DMS53 (cell line): Measurements from ENCODE around the gene IL18.
A peak's percentile ranks its signal among the peaks of the same experiment; 100 is the strongest.
"Not testable (repeated sequence)": the region's sequence is repeated elsewhere in the genome, so short reads cannot be mapped to it uniquely, and the experiment has no call there.

Experiments
- DNase-seq: peaks from one replicate; lab custom pipeline; 2025; lab: John Stamatoyannopoulos, UW

Gene IL18

GRCh38 chr11:112115386-112115785 is 48.5 kb downstream of the IL18 start:
- no peak for DNase-seq

- no peak for DNase-seq
Measured at GRCh38 chr11:112114460-112114859, 49.4 kb downstream of the IL18 start.

DNA sequence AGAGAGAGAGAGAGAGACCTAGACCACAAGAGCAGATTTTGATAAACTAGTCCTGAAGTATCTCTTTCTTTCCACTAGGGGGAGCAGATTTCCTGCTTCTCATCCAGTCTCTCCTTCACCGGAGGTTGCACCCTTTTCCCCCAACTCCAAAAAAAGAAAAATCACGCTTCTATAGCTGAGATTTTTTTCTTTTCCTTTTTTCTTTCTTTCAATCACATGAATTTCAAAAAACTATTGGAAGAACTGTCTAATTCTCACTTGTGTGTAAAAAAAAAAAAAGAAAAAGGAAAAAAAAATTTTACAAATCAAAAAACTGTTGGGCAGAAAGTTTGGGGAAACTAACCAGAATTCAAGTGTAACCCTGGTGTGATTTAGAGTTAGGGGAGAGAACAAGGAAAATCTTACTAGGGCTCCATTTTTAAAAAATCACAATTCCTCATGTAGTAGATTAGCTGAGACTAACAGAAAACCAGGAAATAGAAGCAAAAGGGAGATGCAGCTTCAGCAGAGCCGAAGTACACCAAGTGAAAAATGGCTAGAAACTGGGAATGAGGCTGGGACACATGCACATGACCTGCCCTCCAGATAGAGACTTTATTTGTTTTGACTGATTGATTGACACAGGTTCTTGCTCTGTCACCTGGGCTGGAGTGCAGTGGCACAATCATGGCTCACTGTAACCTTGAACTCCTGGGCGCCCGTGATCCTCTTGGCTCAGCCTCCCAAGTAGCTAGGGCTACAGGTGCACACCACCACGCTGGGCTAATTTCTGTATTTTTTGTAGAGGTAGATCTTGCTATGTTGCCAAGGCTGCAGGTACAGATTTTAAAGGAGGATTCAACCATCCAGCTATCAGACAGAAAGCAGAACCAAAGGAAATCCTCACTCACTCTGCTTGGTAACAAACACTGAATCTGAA is 50.1 kb downstream of the IL18 start:
- peak; percentile 84 for DNase-seq

- DNase-seq = no peak
Measured at GRCh38 chr11:112106070-112106469, 57.8 kb downstream of the IL18 start.

DNA sequence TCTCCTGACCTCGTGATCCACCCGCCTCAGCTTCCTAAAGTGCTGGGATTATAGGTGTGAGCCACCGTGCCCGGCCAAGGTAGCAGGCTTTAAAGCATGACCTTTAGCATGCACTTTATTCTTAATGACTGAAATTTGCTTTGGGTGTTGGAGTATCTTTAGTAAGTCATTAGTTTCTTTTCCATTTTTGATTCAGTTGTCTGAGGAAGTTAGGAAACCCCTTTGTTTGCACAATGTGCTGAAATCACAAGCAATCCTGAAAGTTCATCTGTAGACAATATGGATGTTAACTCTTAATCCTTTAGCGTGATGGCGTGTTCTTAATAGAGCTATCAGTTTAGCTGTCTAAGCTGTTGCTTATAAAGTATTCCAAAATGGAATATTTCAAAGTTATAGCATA is 60.4 kb downstream of the IL18 start:
- no peak for DNase-seq

- no peak for DNase-seq
Measured at GRCh38 chr11:112100462-112100861, 63.4 kb downstream of the IL18 start.

DNA sequence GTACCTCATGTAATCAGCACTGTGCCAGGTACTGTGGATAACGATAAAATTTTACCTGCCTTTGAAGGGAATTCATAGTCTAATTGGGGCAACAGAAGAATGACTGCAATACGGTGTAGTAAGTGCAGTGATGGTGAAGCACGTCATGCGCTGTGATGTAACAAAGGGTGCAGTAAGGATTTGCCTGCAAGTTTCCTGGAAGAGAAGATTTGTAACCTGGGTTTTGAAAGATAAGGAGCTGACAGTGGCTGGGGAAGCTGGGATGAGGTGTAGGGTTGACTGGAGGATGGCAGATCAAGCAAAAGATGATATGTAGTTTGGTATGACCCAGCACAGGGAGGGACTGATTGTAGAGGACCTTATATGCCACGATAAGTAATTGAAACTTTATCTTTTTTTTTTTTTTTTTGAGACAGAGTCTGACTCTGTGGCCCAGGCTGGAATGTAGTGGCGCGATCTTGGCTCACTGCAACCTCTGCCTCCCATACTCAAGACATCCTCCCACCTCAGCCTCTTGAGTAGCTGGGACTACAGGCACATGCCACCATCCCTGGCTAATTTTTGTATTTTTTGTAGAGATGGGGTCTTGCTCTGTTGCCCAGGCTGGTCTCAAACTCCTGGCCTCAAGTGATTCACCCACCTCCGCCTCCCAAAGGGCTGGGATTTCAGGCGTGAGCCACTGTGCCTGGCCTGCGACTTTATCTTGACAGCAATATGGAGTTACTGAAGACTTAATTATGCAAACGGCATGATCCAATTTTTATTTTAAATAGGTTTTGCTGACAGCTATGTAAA is 66.0 kb downstream of the IL18 start:
- no peak for DNase-seq

GRCh38 chr11:112096194-112096593 is 67.7 kb downstream of the IL18 start:
- no peak for DNase-seq

DNA sequence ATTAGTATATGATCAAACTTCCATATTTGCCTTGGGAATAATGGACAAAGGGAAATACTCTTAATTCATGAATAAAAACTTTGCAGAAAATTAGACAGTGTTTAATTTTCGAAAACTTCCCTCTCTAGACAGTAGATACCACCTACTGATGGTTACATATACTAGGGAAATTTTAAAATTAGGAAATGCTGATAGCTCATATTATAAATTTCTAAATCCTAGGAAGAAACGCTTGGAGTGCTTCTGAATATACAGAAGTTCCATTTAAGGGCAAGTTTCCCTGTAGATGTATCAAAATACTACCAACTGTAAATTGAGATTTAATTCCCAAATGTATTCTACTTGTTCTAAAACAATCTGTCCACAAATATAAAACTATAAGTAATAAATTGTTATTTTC is 68.6 kb downstream of the IL18 start:
- DNase-seq = not testable (repeated sequence)
